HG03442 (cell line): ENCODE data around the gene ABCG8.

Experiments
- ATAC-seq: cut with Tn5 transposase; IDR thresholded peaks from one replicate; pipeline ENCODE4 v1.9.1; 2021; ENCODE audit warnings: mild to moderate bottlenecking, moderate library complexity; ENCODE audit not compliant: unreplicated experiment

Gene ABCG8

GRCh38 chr2:43825841-43826240 is 12.9 kb upstream of the ABCG8 start:
- no peak for ATAC-seq

DNA sequence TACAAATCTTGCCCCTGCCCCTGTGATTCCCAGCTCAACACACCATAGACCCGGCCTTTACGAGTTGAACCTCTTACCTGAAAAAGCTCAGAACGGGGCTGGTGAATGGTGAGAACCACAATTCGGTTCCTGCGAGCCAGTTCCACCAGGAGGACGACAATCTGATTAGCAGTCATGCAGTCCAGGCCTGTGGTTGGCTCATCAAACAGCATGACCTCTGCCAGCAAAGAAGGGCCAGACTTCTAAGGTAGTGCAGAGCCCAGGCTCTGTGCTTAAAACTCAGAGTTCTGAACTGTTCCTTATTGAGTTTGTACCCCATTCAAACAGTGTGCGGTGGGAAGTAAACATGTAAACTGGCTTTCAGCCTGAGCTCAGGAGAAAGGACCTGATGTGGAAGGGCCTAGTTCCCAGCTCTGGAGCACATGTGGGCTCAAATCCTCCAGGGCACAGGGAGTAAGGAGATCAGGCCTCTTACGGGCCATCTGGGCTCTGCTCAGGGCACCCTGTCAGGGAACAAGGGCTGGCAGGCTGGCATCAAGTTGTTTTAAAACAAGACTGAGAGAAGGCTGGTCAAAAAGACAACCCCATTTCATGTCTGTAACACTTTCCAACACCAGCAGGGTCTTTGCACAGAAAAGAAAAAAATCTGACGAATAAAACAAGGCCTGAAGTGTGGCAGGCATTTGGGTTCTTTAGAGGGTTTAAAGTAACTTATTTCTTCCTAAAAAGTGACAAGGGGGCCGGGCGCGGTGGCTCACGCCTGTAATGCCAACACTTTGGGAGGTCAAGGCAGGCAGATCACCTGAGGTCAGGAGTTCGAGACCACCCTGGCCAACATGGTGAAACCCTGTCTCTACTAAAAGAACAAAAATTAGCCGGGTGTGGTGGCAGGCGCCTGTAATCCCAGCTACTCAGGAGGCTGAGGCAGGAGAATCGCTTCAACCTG is 12.2 kb upstream of the ABCG8 start:
- ATAC-seq: no peak

- ATAC-seq: no peak
These were observed 7.1 kb upstream of the ABCG8 start for GRCh38 chr2:43831543-43832294.

GRCh38 chr2:43832457-43832856 is 6.3 kb upstream of the ABCG8 start:
- no peak for ATAC-seq

GRCh38 chr2:43837033-43837432 is 1.7 kb upstream of the ABCG8 start:
- no peak for ATAC-seq

DNA sequence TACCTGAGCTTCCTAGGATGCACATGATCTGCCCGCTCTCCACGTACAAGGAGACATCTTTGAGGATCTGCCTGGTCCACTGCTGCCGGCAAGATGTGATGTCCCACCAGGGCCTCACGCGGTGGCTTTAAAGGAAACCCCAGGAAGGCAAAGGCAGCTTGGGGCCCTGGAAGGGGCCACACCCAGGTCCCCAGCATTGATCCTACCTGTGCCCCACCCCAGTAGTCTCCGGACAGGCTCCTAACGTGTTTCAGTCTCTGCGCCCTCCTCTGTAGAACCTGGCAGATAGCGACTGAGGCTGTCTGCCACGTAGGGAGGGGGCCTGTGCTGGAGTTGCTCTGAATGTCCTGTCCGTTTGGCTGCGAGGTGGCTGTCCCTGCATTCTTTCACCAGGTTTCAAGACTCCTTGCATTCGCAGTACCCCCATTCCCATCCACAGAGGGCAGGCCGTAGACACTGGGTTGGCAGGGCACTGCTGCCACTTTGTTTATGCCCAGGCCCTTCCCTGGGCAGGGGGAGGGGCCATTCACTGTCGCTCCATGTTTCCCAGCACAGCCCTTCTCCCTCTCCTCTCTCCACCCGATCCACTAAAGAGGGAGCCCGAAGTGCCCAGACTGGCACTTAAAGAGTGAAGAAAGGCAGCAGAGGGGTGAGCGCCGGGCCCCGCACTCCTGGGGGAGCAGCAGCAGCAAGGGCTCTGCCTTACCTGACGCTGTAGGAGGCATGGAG is 776 bp upstream of the ABCG8 start:
- ATAC-seq: no peak

GRCh38 chr2:43839776-43840564 is 1.2 kb downstream of the ABCG8 start:
- ATAC-seq: no peak

GRCh38 chr2:43840965-43841364 is 2.2 kb downstream of the ABCG8 start:
- no peak for ATAC-seq

- ATAC-seq: no peak
These were observed 3.4 kb downstream of the ABCG8 start for GRCh38 chr2:43841949-43842865.

DNA sequence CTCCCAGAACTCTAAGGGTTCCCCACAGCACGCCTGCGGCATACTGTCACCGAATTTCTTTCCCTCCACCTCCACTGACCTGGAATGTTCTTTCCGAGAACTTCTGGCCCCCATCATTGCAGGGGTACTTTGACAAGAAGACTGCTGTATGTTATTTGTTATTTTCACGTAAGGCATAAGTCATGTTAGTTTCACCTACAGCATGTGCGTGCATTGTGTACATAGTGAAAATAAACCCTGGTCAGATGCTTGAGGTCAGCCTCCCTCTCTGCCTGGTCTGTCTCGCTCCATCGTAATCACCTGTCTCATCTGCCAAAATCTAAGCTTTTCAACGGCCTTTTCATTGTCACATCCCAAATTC is 4.1 kb downstream of the ABCG8 start:
- no peak for ATAC-seq

- ATAC-seq: no peak
These were observed 6.4 kb downstream of the ABCG8 start for GRCh38 chr2:43845181-43845580.

DNA sequence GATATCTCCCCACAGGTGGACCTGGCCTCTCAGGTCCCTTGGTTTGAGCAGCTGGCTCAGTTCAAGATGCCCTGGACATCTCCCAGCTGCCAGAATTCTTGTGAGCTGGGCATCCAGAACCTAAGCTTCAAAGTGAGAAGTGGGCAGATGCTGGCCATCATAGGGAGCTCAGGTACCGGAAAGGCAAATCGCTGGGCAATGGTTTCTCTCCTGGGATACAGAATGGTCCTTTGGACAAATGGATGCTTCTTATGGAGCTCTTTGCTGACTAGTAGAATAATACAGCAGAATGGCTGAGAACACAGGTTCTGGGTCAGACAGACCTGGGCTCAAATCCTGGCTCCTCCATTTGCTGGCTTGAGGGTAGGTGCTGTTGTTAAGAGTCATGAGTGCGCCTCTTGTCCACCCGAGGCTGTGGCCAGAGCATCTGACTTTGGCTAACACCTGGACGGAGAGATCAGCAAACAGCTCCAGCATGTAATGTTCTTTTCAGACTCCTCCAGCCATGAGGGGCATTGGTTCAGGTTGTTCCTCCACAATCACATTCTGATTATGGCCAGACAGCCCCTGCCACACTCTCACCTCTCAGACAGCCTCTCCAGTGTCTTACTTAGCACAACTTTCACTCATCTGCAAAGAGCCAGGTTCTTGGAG is 7.5 kb downstream of the ABCG8 start:
- no peak for ATAC-seq

DNA sequence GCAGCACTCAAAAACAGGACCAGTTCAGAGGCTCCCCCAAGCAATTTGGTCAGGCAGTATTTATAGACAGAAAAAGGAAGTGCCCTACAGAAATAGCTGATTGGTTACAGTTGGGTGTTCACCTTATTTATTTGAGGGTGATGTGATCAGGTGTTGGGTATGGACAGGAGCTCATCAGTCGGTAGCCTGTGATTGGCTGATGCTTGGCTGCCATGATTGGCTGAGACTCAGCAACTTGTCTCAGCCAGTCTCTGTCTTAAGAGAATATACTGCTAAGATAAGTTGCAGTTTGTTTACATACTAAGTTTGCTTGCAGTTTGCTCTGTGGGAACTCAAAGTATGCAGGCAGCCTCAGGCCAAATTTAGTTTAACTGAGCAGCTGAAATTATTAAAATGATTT is 9.4 kb downstream of the ABCG8 start:
- no peak for ATAC-seq

GRCh38 chr2:43851011-43851980 is 12.5 kb downstream of the ABCG8 start:
- no peak for ATAC-seq

GRCh38 chr2:43852196-43852730 is 13.5 kb downstream of the ABCG8 start:
- no peak for ATAC-seq

- ATAC-seq: no peak
These were observed 14.6 kb downstream of the ABCG8 start for GRCh38 chr2:43853141-43854081.

GRCh38 chr2:43854671-43855070 is 15.9 kb downstream of the ABCG8 start:
- no peak for ATAC-seq
